Measurements from ENCODE around the gene SLC44A3.

The SLC44A3 gene

GRCh38 chr1:94942171-94943128 is 122.3 kb downstream of the SLC44A3 start:
- DNase-seq, result no peak

Data from NCI-H526 treated with DMSO at 0.1 percent for 48 hours (cell line).